GM12874 (cell line): Measurements from ENCODE around the gene OGDH.

Experiments used
- TF ChIP-seq, protein P1 (sequence below): IDR thresholded peaks from 2 replicates; pipeline ENCODE4 v1.5.1; 2011; ENCODE audit warnings: low read depth, mild to moderate bottlenecking, control low read depth, low read length, moderate library complexity; ENCODE audit not compliant: insufficient read depth

OGDH gene

GRCh38 chr7:44633254-44634186, 27.1 kb downstream of the OGDH start:
- TF ChIP-seq, protein P1, sequence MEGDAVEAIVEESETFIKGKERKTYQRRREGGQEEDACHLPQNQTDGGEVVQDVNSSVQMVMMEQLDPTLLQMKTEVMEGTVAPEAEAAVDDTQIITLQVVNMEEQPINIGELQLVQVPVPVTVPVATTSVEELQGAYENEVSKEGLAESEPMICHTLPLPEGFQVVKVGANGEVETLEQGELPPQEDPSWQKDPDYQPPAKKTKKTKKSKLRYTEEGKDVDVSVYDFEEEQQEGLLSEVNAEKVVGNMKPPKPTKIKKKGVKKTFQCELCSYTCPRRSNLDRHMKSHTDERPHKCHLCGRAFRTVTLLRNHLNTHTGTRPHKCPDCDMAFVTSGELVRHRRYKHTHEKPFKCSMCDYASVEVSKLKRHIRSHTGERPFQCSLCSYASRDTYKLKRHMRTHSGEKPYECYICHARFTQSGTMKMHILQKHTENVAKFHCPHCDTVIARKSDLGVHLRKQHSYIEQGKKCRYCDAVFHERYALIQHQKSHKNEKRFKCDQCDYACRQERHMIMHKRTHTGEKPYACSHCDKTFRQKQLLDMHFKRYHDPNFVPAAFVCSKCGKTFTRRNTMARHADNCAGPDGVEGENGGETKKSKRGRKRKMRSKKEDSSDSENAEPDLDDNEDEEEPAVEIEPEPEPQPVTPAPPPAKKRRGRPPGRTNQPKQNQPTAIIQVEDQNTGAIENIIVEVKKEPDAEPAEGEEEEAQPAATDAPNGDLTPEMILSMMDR = no peak

DNA sequence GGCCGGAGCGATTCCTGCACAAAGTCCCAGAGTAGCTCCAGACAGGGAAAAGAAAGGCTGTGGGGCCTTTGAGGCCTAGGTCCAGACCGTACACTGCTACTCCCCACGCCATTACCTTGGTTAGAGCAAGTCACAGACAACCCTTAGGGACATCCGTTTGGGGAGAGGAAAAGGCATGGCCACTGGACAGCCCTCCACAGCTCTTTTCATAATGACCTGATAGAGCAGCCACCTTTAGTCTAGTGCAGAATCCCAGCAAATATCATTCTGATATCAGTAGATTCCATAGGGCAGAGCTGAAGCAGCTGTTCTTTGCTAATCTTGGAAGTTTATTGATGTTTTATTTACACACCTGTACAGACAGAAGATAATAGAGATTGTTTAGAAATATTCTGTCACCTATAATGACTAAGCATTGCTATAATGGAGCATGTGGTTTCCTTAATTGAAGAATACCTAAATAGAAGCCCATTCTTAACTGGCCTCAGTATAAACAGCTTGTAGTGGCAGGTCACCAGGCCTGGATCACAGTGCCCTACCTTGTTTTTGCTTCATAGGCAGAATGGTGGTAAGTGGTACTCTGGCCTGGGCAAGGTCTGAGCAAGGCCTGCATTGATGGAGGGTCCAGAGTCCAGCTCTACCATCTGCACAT, 27.9 kb downstream of the OGDH start:
- TF ChIP-seq, protein P1 = no peak

GRCh38 chr7:44634839-44635591, 28.6 kb downstream of the OGDH start:
- TF ChIP-seq, protein P1 = no peak

- TF ChIP-seq, protein P1 = no peak
Observed at GRCh38 chr7:44636041-44636584, 29.7 kb downstream of the OGDH start.

- TF ChIP-seq, protein P1 = no peak
Observed at GRCh38 chr7:44636926-44637325, 30.5 kb downstream of the OGDH start.

GRCh38 chr7:44637788-44638594, 31.6 kb downstream of the OGDH start:
- TF ChIP-seq, protein P1 = no peak
